Measurements from ENCODE around the gene HADHA.

HADHA gene

GRCh38 chr2:26174691-26175465 lies 69.6 kb downstream of the HADHA start:
- no peak for TF ChIP-seq CTCF (IDR thresholded peaks at IDR 0.05)

GRCh38 chr2:26173776-26174482 lies 70.5 kb downstream of the HADHA start:
- TF ChIP-seq CTCF (IDR thresholded peaks at IDR 0.05), result no peak

- TF ChIP-seq CTCF (IDR thresholded peaks at IDR 0.05), result no peak
Observed at GRCh38 chr2:26172871-26173775, 71.3 kb downstream of the HADHA start, which contains the start of gene GAREM2. TSS of gene GAREM2 (plus strand) at chr2:26173088. CDS start at chr2:26173221, 133 bp downstream.

GRCh38 chr2:26172189-26172870 lies 72.1 kb downstream of the HADHA start:
- TF ChIP-seq CTCF (IDR thresholded peaks at IDR 0.05), result no peak

- no peak for TF ChIP-seq CTCF (IDR thresholded peaks at IDR 0.05)
Observed at GRCh38 chr2:26170795-26171194, 73.6 kb downstream of the HADHA start.

GRCh38 chr2:26169681-26170414 lies 74.6 kb downstream of the HADHA start:
- no peak for TF ChIP-seq CTCF (IDR thresholded peaks at IDR 0.05)

All from LNCAP (cell line).